Activated CD4-positive, CD25-positive, alpha-beta regulatory T cell treated with anti-CD3 and anti-CD28 coated beads, Interleukin-2, amount 50 U/mL, for 16 hours (primary cell): ENCODE measurements around the gene GPT2.

Experiments
- DNase-seq: peaks from one replicate; pipeline ENCODE4 v3.0.0-alpha.2; 2020; ENCODE audit warnings: low read depth, low spot score

Gene GPT2

GRCh38 chr16:46968063-46968435 is 83.9 kb downstream of the GPT2 start:
- no peak for DNase-seq

- DNase-seq, result no peak
Observed at GRCh38 chr16:46970089-46970488, 85.9 kb downstream of the GPT2 start.

- no peak for DNase-seq
Observed at GRCh38 chr16:46971271-46971670, 87.1 kb downstream of the GPT2 start.

GRCh38 chr16:46972429-46973206 is 88.5 kb downstream of the GPT2 start:
- no peak for DNase-seq

- peak; percentile 78 for DNase-seq
Observed at GRCh38 chr16:46973207-46973995, 89.2 kb downstream of the GPT2 start, which contains the start of gene DNAJA2. TSS of gene DNAJA2 (minus strand) at chr16:46973674. CDS start at chr16:46973572, 102 bp downstream.

- no peak for DNase-seq
Observed at GRCh38 chr16:46973996-46974324, 89.8 kb downstream of the GPT2 start.

GRCh38 chr16:46974352-46974751 is 90.2 kb downstream of the GPT2 start:
- DNase-seq, result no peak

GRCh38 chr16:46975165-46975564 is 91.0 kb downstream of the GPT2 start:
- DNase-seq, result no peak

GRCh38 chr16:46975908-46976470 is 91.8 kb downstream of the GPT2 start:
- no peak for DNase-seq

- DNase-seq, result no peak
Observed at GRCh38 chr16:46976550-46976949, 92.4 kb downstream of the GPT2 start.
